Suppressor macrophage treated with lipopolysaccharide for 1 hour (primary cell): ENCODE measurements around the gene NKIRAS2.
A peak's percentile ranks its signal among the peaks of the same experiment; 100 is the strongest.

Source experiments
- DNase-seq, 3 donors: peaks; one replicate each; pipeline ENCODE4 v3.0.0-alpha.2; 2020 to 2022

The NKIRAS2 gene

DNA sequence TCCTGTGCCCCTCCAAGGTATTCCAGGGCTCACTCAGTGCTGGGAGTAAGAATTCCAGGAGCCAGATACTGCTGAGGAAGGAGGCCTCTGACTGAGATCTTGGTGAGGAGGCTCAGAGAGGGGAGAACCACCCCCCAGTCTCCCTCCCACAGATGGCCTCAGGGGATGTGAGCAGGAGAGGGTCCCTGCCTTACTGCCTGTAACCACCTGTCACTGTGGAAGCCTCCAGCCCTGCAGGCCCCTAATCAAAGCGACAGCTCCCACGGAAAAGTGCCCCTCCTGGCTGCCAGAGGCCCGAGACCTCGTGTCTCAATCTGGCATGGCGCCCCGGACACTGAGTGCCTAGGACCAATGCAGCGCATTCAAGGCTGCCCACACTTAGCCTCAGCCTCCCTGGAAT is 38.2 kb downstream of the NKIRAS2 start:
- no peak for DNase-seq

DNA sequence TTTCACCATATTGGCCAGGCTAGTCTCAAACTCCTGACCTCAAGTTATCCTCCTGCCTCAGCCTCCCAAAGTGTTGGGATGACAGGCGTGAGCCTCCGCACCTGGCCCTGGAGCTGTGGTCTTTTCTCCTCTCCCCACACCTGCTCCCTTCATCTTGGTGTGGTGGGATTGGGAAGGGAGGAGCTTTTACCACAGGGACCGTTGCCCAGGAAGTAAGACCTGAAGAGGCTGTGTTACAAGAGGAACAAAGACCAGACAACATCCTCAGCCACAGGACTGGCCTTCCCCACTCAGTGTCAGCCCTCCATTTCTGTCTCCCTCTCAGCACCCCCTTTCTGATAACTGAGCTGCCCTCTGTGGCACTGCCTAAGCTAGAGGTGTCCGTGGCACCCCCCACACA is 39.9 kb downstream of the NKIRAS2 start:
- DNase-seq = no peak

DNA sequence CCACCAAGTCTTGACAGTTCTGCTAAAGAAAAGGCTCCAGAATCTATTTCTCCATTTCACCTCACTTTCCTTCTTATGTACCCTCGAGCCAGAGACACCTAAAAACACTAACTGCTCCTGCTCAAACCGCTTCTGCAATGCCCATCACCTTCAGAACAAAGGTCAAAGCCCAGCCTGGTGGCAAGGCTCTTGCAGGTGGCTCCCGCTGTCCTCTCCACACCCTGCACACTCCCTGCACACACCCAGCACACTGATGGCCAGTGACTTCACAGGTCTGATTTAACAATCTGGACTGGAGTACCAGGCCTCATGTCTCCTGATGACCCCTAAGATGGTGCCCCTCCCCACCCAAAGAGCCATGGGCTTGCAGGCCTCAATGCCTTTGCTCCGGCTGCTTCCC is 40.3 kb downstream of the NKIRAS2 start:
- no peak for DNase-seq

DNA sequence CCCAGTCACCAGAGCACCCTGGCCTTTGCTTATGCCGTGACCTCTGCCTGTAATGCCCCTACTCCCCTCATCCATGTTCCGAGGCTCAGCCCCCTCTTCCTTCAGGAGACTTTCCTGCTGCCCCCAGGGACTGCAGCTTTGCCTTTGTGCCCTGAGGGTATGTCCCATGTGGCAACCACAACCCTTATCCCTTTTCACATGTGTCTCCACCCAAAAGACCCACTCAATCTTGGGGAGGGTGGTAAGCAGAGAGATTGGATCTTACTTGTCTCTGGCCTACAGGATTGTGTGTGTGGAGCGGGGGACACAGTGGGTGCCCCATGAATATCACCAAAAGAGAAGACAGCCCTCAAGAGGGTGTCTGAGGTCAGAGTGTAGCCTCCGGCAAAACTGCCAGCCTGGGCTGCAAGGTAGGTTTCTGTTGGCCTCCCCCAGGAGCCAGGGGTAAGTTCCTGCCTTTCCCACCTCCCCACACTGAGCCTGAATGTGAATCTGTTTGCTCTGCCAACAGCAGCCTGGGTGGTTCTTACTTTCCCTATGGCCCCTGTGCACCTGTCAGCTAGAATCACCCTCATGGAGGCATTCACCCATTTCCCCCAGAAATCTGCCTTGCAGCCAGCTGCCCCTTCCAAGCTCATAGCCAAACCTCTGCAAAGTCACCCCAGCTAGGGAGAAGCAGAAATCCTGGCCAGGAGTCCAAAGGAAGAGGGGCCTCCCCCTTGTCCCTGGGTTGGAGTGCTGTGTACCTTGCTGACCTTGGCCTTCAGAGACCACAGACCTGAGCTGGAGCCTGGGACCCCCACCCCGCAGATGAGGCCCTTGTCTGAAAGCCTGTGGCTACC is 42.0 kb downstream of the NKIRAS2 start:
- DNase-seq = no peak

DNA sequence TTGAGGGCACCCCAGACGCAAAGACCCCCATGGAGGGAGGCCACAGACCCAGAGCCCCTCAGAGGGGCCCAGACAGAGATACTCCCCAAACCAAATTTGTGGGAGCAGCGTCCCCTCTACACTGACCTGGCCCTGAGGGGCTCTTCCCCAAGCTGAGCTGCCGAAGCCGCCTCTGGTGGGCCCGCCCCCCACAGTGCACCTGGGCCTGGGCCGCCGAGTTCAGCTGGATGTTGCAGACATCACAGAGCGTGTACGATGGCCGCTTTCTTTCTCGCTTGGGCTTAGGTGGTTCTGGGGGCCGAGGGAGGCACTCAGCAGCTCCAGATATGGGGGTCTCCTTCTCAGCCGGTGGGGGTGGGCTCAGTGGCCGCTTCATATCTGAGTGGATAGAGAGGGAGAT is 42.8 kb downstream of the NKIRAS2 start:
- DNase-seq = no peak

DNA sequence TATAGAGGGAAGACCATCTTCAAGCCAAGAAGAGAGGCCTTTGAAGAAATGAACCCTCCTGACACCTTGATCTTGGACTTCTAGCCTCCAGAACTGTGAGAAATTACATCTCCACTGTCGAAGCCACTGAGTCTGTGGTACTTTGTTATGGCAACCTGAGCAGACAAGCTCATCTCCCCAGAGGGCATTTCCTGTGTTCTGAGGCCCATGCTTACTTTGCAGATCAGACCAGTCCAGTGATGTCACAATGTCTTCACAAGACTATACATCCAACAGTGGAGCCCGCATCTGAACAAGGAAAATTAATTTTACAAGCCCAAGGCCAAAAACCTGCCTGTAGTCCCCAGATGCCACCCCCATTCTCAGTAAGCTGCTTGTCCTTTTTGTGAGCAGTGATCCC is 45.3 kb downstream of the NKIRAS2 start:
- DNase-seq = no peak

DNA sequence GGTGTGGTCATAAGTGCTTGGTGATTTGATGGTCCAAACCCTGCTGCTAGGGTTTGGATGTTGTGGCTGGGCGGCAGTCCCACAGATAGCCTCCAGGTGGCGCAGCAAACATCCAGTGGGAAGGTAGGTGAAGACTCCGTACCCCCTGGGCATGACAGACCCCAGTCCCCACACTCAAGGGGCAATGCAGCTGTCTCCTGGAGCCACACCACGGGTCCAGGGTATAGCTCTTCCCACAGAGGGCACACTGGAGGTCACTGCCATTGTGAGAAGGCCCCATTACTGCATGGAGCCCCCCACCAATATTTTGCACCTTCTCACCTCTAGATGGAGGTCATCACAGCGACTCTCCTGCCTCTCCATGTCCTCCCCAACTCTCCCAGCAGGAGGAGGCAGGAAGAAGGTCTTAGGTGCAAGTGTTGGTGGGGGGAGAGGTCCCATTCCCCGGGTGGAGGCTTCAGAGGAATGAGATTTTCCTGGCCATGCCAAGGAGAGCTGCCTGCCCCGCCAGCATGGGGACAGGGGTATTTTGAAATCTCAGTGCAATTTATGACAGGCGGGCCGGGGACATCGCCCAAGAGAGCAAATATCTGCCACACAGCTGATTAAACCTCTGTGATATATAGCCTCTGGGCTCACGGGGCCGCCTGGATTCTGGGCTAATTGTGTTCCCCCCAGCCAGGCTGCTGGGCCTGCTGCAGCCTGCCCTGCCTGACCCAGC is 47.6 kb downstream of the NKIRAS2 start:
- DNase-seq = peak; percentile 64 to 81 (median 73)

DNA sequence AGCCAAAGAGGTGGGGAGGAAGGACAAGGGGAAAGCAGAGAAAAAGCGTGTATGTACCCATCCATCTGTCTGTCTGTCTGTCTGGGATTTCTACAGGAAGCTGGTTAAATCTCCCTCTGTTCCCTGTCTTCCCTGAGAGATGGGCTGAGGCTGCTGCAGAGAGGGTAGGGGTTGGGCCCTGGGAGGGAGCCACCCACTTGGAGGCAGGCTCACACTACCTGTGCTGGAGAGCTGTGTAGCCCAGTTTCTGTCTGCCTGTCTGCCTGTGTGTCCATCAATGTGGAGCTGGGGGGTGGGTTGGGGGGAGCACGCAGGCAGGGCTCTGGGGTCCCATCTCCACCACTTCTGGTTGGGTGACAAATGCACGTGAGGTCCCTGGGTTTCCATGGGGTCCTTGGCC is 49.1 kb downstream of the NKIRAS2 start:
- no peak for DNase-seq

DNA sequence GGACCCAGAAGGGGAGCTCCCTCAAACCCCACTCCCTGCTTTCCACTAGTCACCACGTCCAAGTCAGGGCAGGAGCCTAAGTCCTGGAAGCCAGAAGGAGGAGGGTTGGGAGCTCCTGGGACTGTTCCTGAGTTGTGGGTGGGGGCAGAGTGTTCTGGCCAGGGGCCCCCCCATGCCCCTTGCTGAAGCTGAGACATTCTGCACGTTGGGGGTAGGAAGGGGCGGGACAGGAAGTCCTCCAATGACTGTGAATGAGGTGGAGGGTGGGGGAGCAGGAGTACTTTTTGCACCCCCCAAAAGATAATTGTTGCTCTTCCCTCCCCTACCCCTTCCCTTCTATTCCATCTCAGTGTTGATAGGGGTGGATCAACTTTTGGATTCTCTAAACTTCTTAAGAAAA is 51.9 kb downstream of the NKIRAS2 start:
- no peak for DNase-seq

DNA sequence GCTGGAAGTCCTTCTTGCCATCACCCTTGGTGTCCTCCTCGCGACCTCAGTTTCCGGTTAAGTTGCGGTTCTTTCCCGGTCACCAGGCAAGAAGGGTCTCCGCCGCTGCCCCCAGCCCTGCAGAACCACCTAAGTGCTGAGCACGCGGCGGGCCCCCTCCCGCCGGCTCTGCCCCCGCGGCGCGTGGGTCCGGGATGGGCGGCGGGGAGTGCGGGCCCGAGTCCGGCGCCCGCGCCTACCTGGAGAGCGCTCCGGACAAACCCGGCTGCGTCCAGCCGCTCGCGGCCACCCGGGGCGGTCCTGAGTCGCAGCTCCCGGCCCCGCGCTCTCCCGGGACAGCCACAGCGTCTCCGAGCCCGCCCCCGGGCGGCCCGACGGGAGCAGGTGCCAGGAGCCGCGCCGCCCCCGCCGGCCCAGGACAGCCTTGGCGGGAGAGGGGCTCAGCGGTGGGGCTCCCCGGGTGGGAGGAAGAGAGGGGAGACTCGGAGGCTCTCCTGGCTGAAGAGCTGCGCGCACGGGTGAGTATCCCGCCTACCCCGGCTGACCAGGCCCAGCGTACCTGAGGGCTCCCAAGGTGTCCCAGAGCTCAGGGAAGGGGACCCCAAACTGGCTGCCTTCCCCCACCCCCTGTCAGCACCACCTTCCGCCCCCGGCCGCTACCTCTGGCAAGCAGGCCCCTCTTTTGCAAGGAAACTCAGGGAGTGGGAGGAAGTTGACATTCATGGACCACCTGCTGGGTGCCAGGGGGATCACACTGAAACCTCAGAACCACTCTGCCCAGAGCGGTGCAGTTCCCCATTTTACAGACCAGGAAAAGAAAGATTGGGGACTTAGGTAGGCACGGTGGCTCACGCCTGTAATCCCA is 52.7 kb downstream of the NKIRAS2 start:
- DNase-seq = peak in 2 of 3 donors; percentile 25 to 60
